Measurements from ENCODE around the gene GRWD1.
"Not testable (repeated sequence)": the region's sequence is repeated elsewhere in the genome, so short reads cannot be mapped to it uniquely, and the experiment has no call there.

Gene GRWD1

GRCh38 chr19:48484247-48484893 lies 38.6 kb downstream of the GRWD1 start:
- TF ChIP-seq CTCF (IDR thresholded peaks at IDR 0.05; ENCODE audit: low read depth, low read length), result no peak
- DNase-seq, result no peak
- peaks cover 25% of the 10 kb centered on the region for H3K36me3 ChIP-seq
- H3K9me3 ChIP-seq (ENCODE audit: severe bottlenecking), result no peaks in the 10 kb centered on the region
- no peak overlapping the region for H3K27ac ChIP-seq
- no peak overlapping the region for H3K4me3 ChIP-seq (ENCODE audit: low read depth, low read length)
- no peaks in the 10 kb centered on the region for H3K27me3 ChIP-seq (ENCODE audit: insufficient read depth, low read depth, severe bottlenecking)

- Histone ChIP-seq H3K36me3 (peaks cover 18% of the 10 kb centered on the region), H3K27ac (no peak overlapping the region), H3K4me3 (ENCODE audit: low read depth, low read length) (no peak overlapping the region), H3K9me3 (ENCODE audit: severe bottlenecking) (no peaks in the 10 kb centered on the region), H3K27me3 (ENCODE audit: insufficient read depth, low read depth, severe bottlenecking) (peaks cover 1% of the 10 kb centered on the region)
- no peak for DNase-seq
- no peak for TF ChIP-seq CTCF (IDR thresholded peaks at IDR 0.05; ENCODE audit: low read depth, low read length)
Observed at GRCh38 chr19:48484931-48485612, 39.3 kb downstream of the GRWD1 start.

GRCh38 chr19:48486706-48487105 lies 40.9 kb downstream of the GRWD1 start:
- H3K9me3 ChIP-seq (ENCODE audit: severe bottlenecking); DNase-seq; H3K27me3 ChIP-seq (ENCODE audit: insufficient read depth, low read depth, severe bottlenecking); H3K4me3 ChIP-seq (ENCODE audit: low read depth, low read length); H3K36me3 ChIP-seq; H3K27ac ChIP-seq: not testable (repeated sequence)

GRCh38 chr19:48487544-48487943 lies 41.8 kb downstream of the GRWD1 start:
- Histone ChIP-seq H3K27ac (no peak overlapping the region), H3K27me3 (ENCODE audit: insufficient read depth, low read depth, severe bottlenecking) (peaks cover 7% of the 10 kb centered on the region), H3K36me3 (peaks cover 5% of the 10 kb centered on the region), H3K4me3 (ENCODE audit: low read depth, low read length) (no peak overlapping the region), H3K9me3 (ENCODE audit: severe bottlenecking) (no peaks in the 10 kb centered on the region)
- no peak for TF ChIP-seq CTCF (IDR thresholded peaks at IDR 0.05; ENCODE audit: low read depth, low read length)
- DNase-seq, result no peak

- Histone ChIP-seq H3K4me3 (ENCODE audit: low read depth, low read length) (no peak overlapping the region), H3K36me3 (peaks cover 5% of the 10 kb centered on the region), H3K27ac (no peak overlapping the region), H3K9me3 (ENCODE audit: severe bottlenecking) (no peaks in the 10 kb centered on the region), H3K27me3 (ENCODE audit: insufficient read depth, low read depth, severe bottlenecking) (peaks cover 7% of the 10 kb centered on the region)
- DNase-seq, result no peak
- TF ChIP-seq CTCF (IDR thresholded peaks at IDR 0.05; ENCODE audit: low read depth, low read length), result no peak
Observed at GRCh38 chr19:48487948-48488347, 42.2 kb downstream of the GRWD1 start.

GRCh38 chr19:48488478-48488877 lies 42.7 kb downstream of the GRWD1 start:
- not testable (repeated sequence) for H3K27me3 ChIP-seq (ENCODE audit: insufficient read depth, low read depth, severe bottlenecking); H3K4me3 ChIP-seq (ENCODE audit: low read depth, low read length); H3K27ac ChIP-seq; H3K9me3 ChIP-seq (ENCODE audit: severe bottlenecking); H3K36me3 ChIP-seq; DNase-seq

Measured in WERI-Rb-1 (cell line).